HEK293T (cell line): Measurements from ENCODE around the gene MFSD6.

Experiments used
- BHLHE40 ChIP-seq: fragments of 450-650 bp; IDR thresholded peaks from 2 replicates; pipeline ENCODE4 v1.6.1; 2016; ENCODE audit warnings: mild to moderate bottlenecking, moderate library complexity, borderline replicate concordance
- CTBP1 ChIP-seq: fragments of 450-650 bp; IDR thresholded peaks from 2 replicates; pipeline ENCODE4 v1.6.1; 2016; ENCODE audit warnings: borderline replicate concordance
- FOXA1 ChIP-seq: fragments of 450-650 bp; IDR thresholded peaks from 2 replicates; pipeline ENCODE4 v1.6.1; 2016; ENCODE audit warnings: mild to moderate bottlenecking
- FOXM1 ChIP-seq: fragments of 450-650 bp; IDR thresholded peaks from 2 replicates; pipeline ENCODE4 v1.6.1; 2017; ENCODE audit warnings: mild to moderate bottlenecking, borderline replicate concordance
- HDGF ChIP-seq: fragments of 450-650 bp; IDR thresholded peaks from 2 replicates; pipeline ENCODE4 v1.6.1; 2017; ENCODE audit warnings: antibody characterized with exemption, borderline replicate concordance
- NFRKB ChIP-seq: fragments of 450-650 bp; IDR thresholded peaks from 2 replicates; pipeline ENCODE4 v1.6.1; 2016; ENCODE audit warnings: mild to moderate bottlenecking, moderate library complexity
- SP1 ChIP-seq: fragments of 450-650 bp; IDR thresholded peaks from 2 replicates; pipeline ENCODE4 v1.6.1; 2017
- SUZ12 ChIP-seq: fragments of 450-650 bp; IDR thresholded peaks from 2 replicates; pipeline ENCODE4 v1.6.1; 2016; ENCODE audit warnings: mild to moderate bottlenecking
- TARDBP ChIP-seq: fragments of 450-650 bp; IDR thresholded peaks from 2 replicates; pipeline ENCODE4 v1.6.1; 2016
- ZNF384 ChIP-seq: fragments of 450-650 bp; IDR thresholded peaks from 2 replicates; pipeline ENCODE4 v1.6.1; 2016

- TF ChIP-seq TARDBP (no peak), CTBP1 (no peak), SP1 (no peak), SUZ12 (no peak), HDGF (no peak), BHLHE40 (no peak), FOXM1 (no peak), FOXA1 (no peak), ZNF384 (no peak), NFRKB (no peak)
Measured at GRCh38 chr2:190550137-190550536, 142.0 kb downstream of the MFSD6 start.
